ENCODE data around the gene RELN. TPM values are rescaled to one million over a fixed set of nuclear protein-coding genes. Genes with fewer than 3 reads are reported as not detected.

Gene RELN
- total RNA-seq, 1 donor from 2014 or later = 7.3 TPM

- H3K36me3 Mint-ChIP-seq = no peaks in the 10 kb centered on the region
Measured at GRCh38 chr7:103540338-103540737, 449.1 kb downstream of the RELN start.

GRCh38 chr7:103539875-103540274 lies 449.6 kb downstream of the RELN start:
- no peak overlapping the region for H3K4me3 Mint-ChIP-seq
- H3K9me3 Mint-ChIP-seq = no peaks in the 10 kb centered on the region
- peaks cover 30% of the 10 kb centered on the region for H3K27me3 Mint-ChIP-seq (ENCODE audit: low read depth)
- no peak for DNase-seq (ENCODE audit: low spot score in 2 of 2, unreplicated experiment in 2 of 2)
- H3K4me1 Mint-ChIP-seq = peaks cover 5% of the 10 kb centered on the region
- TF ChIP-seq CTCF (IDR thresholded peaks at IDR 0.05; ENCODE audit: unreplicated experiment) = no peak
- H3K27ac Mint-ChIP-seq = no peak overlapping the region
- H3K36me3 Mint-ChIP-seq = no peaks in the 10 kb centered on the region

More at GRCh38 chr7:103540338-103540737, 449.1 kb downstream of the RELN start:
- Mint-ChIP-seq H3K27me3 (ENCODE audit: low read depth) (peaks cover 33% of the 10 kb centered on the region), H3K4me1 (peaks cover 5% of the 10 kb centered on the region), H3K4me3 (no peak overlapping the region), H3K27ac (no peak overlapping the region), H3K9me3 (no peaks in the 10 kb centered on the region)
- TF ChIP-seq CTCF (IDR thresholded peaks at IDR 0.05; ENCODE audit: unreplicated experiment) = no peak
- DNase-seq (ENCODE audit: low spot score in 2 of 2, unreplicated experiment in 2 of 2) = no peak

GRCh38 chr7:103538964-103539709 lies 450.3 kb downstream of the RELN start:
- no peaks in the 10 kb centered on the region for H3K9me3 Mint-ChIP-seq
- TF ChIP-seq CTCF (IDR thresholded peaks at IDR 0.05; ENCODE audit: unreplicated experiment) = no peak
- DNase-seq (ENCODE audit: low spot score in 2 of 2, unreplicated experiment in 2 of 2) = no peak
- H3K4me3 Mint-ChIP-seq = no peak overlapping the region
- H3K36me3 Mint-ChIP-seq = no peaks in the 10 kb centered on the region
- no peak overlapping the region for H3K27ac Mint-ChIP-seq
- H3K27me3 Mint-ChIP-seq (ENCODE audit: low read depth) = peaks cover 30% of the 10 kb centered on the region
- peaks cover 5% of the 10 kb centered on the region for H3K4me1 Mint-ChIP-seq

GRCh38 chr7:103533761-103534160 lies 455.7 kb downstream of the RELN start:
- Mint-ChIP-seq H3K9me3 (peaks cover 4% of the 10 kb centered on the region), H3K27ac (no peak overlapping the region), H3K27me3 (ENCODE audit: low read depth) (peaks cover 40% of the 10 kb centered on the region), H3K4me3 (no peak overlapping the region), H3K36me3 (no peaks in the 10 kb centered on the region), H3K4me1 (no peaks in the 10 kb centered on the region)
- DNase-seq (ENCODE audit: low spot score in 2 of 2, unreplicated experiment in 2 of 2) = no peak
- no peak for TF ChIP-seq CTCF (IDR thresholded peaks at IDR 0.05; ENCODE audit: unreplicated experiment)

- Mint-ChIP-seq H3K36me3 (no peaks in the 10 kb centered on the region), H3K27ac (no peak overlapping the region), H3K9me3 (peaks cover 4% of the 10 kb centered on the region), H3K4me3 (no peak overlapping the region), H3K4me1 (no peaks in the 10 kb centered on the region), H3K27me3 (ENCODE audit: low read depth) (peaks cover 39% of the 10 kb centered on the region)
- no peak for TF ChIP-seq CTCF (IDR thresholded peaks at IDR 0.05; ENCODE audit: unreplicated experiment)
- no peak for DNase-seq (ENCODE audit: low spot score in 2 of 2, unreplicated experiment in 2 of 2)
Measured at GRCh38 chr7:103532955-103533354, 456.5 kb downstream of the RELN start.

Data from mesothelial cell of epicardium (in vitro differentiated cells).